Psoas muscle (tissue), 8 donors: ENCODE measurements around the gene FAM193B. TPM values are rescaled to one million over a fixed set of nuclear protein-coding genes. Genes with fewer than 3 reads are reported as not detected.

Source experiments
- ATAC-seq, 4 donors: fragments of 200-7000 bp; cut with Tn5 transposase; one replicate each; pipeline ENCODE4 v1.9.1; 2020; ENCODE audit warnings: moderate library complexity in 3 of 4, mild to moderate bottlenecking in 2 of 4
- DNase-seq, 2 donors: peaks; one replicate each; pipeline ENCODE4 v3.0.0-alpha.2; 2020
- H3K27ac ChIP-seq: fragments of 200-600 bp; one replicate; pipeline ENCODE4 v1.8.0; 2022
- H3K27me3 ChIP-seq, 3 donors: fragments of 200-600 bp in 1 of 3; one replicate each; pipeline versions ENCODE4 v1.6.1 to v1.8.0; 2013 to 2022; ENCODE audit warnings: low read length in 2 of 3, mild to moderate bottlenecking in 2 of 3, moderate library complexity in 1 of 3; ENCODE audit not compliant: insufficient read depth in 3 of 3
- H3K36me3 ChIP-seq, 2 donors: fragments of 200-600 bp in 1 of 2; one replicate each; pipeline versions ENCODE4 v1.6.1 to v1.8.0; 2013 to 2022; ENCODE audit warnings: low read depth in 1 of 2, mild to moderate bottlenecking in 1 of 2, moderate library complexity in 1 of 2; ENCODE audit not compliant: insufficient read depth in 1 of 2
- H3K4me1 ChIP-seq: fragments of 200-600 bp; one replicate; pipeline ENCODE4 v1.8.0; 2022
- H3K4me3 ChIP-seq: fragments of 200-600 bp; one replicate; pipeline ENCODE4 v1.8.0; 2022; ENCODE audit warnings: mild to moderate bottlenecking
- H3K9me3 ChIP-seq: fragments of 200-600 bp; one replicate; pipeline ENCODE4 v1.8.0; 2022
- WGBS, 3 donors: extraction: QIAGEN DNeasy Blood & Tissue Kit; methylation state at CpG; one replicate each; pipeline versions ENCODE4 v1.1.6 to v1.1.7; 2013; 5-methylcytosine and 5-hydroxymethylcytosine counted together
- intact Hi-C, 2 donors: fragments of 100-400 bp; cut with DNase I; formaldehyde crosslinking; loops; one replicate each; pipeline versions ENCODE4 v1.11.0 to v1.14.2; 2022
- polyA plus RNA-seq, 3 donors: library from polyadenylated mRNA; stranded (reverse); fragments of 200-250 nt; gene quantifications; one replicate each; pipeline ENCODE4 v1.2.3, GENCODE V29; 2013
- total RNA-seq, 4 donors: library from RNA; stranded (reverse); fragmentation: NEBNext Ultra II Directional in 2 of 4; extraction: Animal tissue kit (Norgen Biotek cat#: 25700) in 2 of 4; gene quantifications; one replicate each; pipeline versions ENCODE4 v1.2.1 to v1.2.4, GENCODE V29; 2021 to 2023
- TF ChIP-seq, protein P1 (sequence below): fragments of 200-600 bp; IDR thresholded peaks from one replicate; pipeline ENCODE4 v1.8.0; 2022; ENCODE audit warnings: antibody characterized with exemption
- donor health status: healthy with polysubstance abuse.
- donor health status: DM: no; HTN: no; CAD: no; lungs with moderate emphysema.
- donor health status: Bipolar disorder and iron deficiency.
- donor health status: healthy.
- donor health status: DM: yes; HTN: yes; CAD: no.
- donor health status: DM: no; HTN: no; CAD: no.
- donor health status: DM: no; HTN: no; CAD: no.
- donor health status: DM: yes; HTN: yes; CAD: no.

The FAM193B gene
- total and polyA plus RNA-seq, 7 donors = 26.9 to 36.7 (median 28.4) TPM

DNA sequence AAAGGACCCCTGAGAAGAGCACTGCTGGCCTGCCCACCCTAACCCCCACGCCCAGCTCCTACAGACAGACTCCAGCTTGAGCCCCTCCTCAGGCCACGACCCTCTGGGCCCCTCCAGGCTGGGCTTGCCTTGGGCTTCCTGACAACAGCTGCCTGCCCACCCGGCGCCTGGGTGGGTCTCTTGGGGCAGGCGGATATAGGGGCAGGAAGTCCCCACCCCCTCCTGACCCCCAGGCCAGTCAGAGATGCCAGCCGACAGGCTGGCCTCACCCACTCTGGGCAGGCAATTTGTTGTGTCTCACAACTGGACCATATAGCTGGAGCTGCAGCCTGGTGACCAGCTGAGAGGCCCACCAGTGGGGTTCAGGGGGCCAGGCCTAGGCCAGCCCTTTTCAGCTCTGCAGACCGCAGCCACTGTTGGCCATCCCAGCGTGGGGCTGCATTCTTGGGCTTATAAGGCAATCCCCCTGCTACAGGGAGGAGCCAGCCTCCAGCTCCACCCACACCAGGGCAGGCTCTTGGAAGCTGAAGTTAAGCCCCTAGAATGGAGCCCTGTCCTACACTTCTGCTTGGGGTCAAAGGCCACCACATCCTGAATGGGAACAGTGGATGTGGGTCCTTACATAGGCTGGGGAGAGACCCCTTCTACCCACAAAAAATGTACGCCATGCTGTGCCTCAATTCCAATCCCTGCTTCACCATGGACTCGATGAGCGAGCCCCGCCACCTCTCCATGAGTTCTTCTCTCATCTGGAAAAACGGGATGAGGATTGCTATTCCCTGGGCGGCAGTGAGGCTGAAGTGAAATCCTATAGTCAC lies 58.9 kb downstream of the FAM193B start:
- TF ChIP-seq, protein P1, sequence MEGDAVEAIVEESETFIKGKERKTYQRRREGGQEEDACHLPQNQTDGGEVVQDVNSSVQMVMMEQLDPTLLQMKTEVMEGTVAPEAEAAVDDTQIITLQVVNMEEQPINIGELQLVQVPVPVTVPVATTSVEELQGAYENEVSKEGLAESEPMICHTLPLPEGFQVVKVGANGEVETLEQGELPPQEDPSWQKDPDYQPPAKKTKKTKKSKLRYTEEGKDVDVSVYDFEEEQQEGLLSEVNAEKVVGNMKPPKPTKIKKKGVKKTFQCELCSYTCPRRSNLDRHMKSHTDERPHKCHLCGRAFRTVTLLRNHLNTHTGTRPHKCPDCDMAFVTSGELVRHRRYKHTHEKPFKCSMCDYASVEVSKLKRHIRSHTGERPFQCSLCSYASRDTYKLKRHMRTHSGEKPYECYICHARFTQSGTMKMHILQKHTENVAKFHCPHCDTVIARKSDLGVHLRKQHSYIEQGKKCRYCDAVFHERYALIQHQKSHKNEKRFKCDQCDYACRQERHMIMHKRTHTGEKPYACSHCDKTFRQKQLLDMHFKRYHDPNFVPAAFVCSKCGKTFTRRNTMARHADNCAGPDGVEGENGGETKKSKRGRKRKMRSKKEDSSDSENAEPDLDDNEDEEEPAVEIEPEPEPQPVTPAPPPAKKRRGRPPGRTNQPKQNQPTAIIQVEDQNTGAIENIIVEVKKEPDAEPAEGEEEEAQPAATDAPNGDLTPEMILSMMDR = no peak
- peak overlapping the region; percentile 85 for H3K4me3 ChIP-seq
- H3K4me1 ChIP-seq = peaks cover 39% of the 10 kb centered on the region
- DNase-seq (peak; percentile 67 to 74), ATAC-seq (no peak)
- no peaks in the 10 kb centered on the region for H3K27me3 ChIP-seq
- H3K36me3 ChIP-seq = peaks cover 0 to 42% of the 10 kb centered on the region in 2 donors
- 44 to 49% (median 46%) methylated on average over 12 to 14 of the region's 14 CpGs for WGBS, 3 donors
- H3K27ac ChIP-seq = peak overlapping the region; percentile 94
- no peaks in the 10 kb centered on the region for H3K9me3 ChIP-seq
- intact Hi-C loops = no loop called here

- H3K27me3 ChIP-seq = no peaks in the 10 kb centered on the region
- peaks cover 0 to 50% of the 10 kb centered on the region in 2 donors for H3K36me3 ChIP-seq
- peak overlapping the region; percentile 85 for H3K4me3 ChIP-seq
- peaks cover 39% of the 10 kb centered on the region for H3K4me1 ChIP-seq
- TF ChIP-seq, protein P1 = no peak
- 50 to 54% (median 50%) methylated on average over 10 to 11 of the region's 11 CpGs for WGBS, 3 donors
- intact Hi-C loops = no loop called here
- H3K27ac ChIP-seq = peak overlapping the region; percentile 94
- peak in 2 of 4 donors; percentile 18 to 27 for ATAC-seq
- peak; percentile 69 to 83 for DNase-seq
- no peaks in the 10 kb centered on the region for H3K9me3 ChIP-seq
These were observed 59.8 kb downstream of the FAM193B start for GRCh38 chr5:177494346-177495195.

DNA sequence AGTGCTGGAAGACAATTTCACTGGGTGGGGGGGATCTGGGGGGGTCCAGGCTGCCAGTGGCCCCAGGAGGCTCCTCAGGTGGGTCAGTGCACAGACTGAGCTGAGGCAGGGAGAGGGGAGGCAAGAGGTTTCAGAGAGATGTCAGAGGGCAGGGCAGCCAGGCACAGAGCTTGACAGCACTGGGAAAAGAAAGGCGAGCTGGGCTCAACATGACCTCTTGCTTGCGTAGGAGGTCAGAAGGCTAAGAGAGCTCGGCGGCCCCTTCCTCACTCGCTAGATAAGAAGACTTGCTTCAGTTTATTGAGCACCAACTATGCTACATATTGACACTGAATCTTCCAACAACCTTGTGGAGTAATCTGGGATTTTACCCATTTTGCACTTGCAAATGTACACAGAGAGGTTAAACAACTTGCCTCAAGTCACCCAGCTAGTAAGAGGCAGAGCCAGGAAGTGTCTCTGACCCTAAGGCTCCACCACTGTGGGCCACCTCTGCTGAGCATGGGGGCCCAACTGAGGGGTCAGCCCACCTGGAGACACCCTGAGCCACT lies 60.5 kb downstream of the FAM193B start:
- intact Hi-C loops = no loop called here
- DNase-seq (no peak), ATAC-seq (no peak)
- Histone ChIP-seq H3K4me1 (peaks cover 39% of the 10 kb centered on the region), H3K4me3 (no peak overlapping the region), H3K9me3 (no peaks in the 10 kb centered on the region), H3K36me3 (peaks cover 0 to 57% of the 10 kb centered on the region in 2 donors), H3K27ac (peak overlapping the region; percentile 94), H3K27me3 (no peaks in the 10 kb centered on the region)
- WGBS, 3 donors = 78 to 92% (median 85%) methylated on average over 5 of the region's 5 CpGs
- TF ChIP-seq, protein P1 = no peak

DNA sequence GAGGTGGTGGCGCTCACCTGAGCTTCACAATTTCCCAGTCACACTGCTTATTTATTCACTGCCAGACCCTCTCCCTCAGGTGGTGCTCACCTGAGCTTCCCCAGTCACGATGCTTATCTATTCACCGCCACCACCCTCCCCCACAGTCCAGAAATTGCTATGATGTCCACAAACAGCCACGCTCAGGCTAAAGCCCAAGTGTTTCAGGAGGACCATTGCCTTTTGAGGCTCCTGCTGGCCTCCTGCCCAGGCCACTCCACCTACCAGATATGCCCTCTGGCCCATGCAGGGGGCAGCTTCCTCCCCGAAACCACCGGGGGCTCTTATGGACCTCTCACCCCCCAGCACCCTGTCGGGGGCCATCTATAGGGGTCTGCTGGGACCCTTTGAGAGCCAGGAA lies 61.5 kb downstream of the FAM193B start:
- TF ChIP-seq, protein P1 = no peak
- no peak for ATAC-seq
- Histone ChIP-seq H3K9me3 (no peaks in the 10 kb centered on the region), H3K36me3 (peaks cover 0 to 68% of the 10 kb centered on the region in 2 donors), H3K27ac (peak overlapping the region; percentile 94), H3K4me3 (no peak overlapping the region), H3K27me3 (no peaks in the 10 kb centered on the region), H3K4me1 (peaks cover 39% of the 10 kb centered on the region)
- WGBS, 3 donors = 83 to 92% (median 88%) methylated on average over 7 of the region's 7 CpGs
- intact Hi-C loops = no loop called here
- DNase-seq = no peak
